Neural progenitor cell (in vitro differentiated cells): ENCODE data around the gene PSMD9. TPM values are rescaled to one million over a fixed set of nuclear protein-coding genes. Genes with fewer than 3 reads are reported as not detected.
"Not testable (repeated sequence)": the region's sequence is repeated elsewhere in the genome, so short reads cannot be mapped to it uniquely, and the experiment has no call there.

Experiments
- DNase-seq: peaks from one replicate; pipeline ENCODE4 v3.0.0-alpha.2; 2016; ENCODE audit warnings: low spot score
- H2AFZ ChIP-seq: fragments of 200-600 bp; sonication (generic); replicated peaks from 2 replicates; pipeline ENCODE4 v1.6.1; 2016; ENCODE audit warnings: antibody characterized with exemption
- H3F3A ChIP-seq: fragments of 200-600 bp; sonication (generic); 2 replicates; pipeline ENCODE4 v1.6.1; 2016; ENCODE audit warnings: antibody characterized with exemption, low read depth
- H3K27ac ChIP-seq: fragments of 200-600 bp; sonication (generic); 2 replicates; pipeline ENCODE4 v1.5.1; 2016; ENCODE audit warnings: mild to moderate bottlenecking
- H3K27me3 ChIP-seq: fragments of 200-600 bp; sonication (generic); 2 replicates; pipeline ENCODE4 v1.6.1; 2016; ENCODE audit warnings: mild to moderate bottlenecking, moderate library complexity
- H3K36me3 ChIP-seq: fragments of 200-600 bp; sonication (generic); 2 replicates; pipeline ENCODE4 v1.5.1; 2016
- H3K4me1 ChIP-seq: fragments of 200-600 bp; sonication (generic); 2 replicates; pipeline ENCODE4 v1.6.1; 2016; ENCODE audit warnings: mixed run types
- H3K4me2 ChIP-seq: fragments of 200-600 bp; sonication (generic); 2 replicates; pipeline ENCODE4 v1.6.1; 2016
- H3K4me3 ChIP-seq: fragments of 200-600 bp; sonication (generic); 2 replicates; pipeline ENCODE4 v1.5.1; 2016
- H3K79me2 ChIP-seq: fragments of 200-600 bp; sonication (generic); 2 replicates; pipeline ENCODE4 v1.6.1; 2016; ENCODE audit warnings: low read depth
- H3K9ac ChIP-seq: fragments of 200-600 bp; sonication (generic); 2 replicates; pipeline ENCODE4 v1.6.1; 2016
- H3K9me3 ChIP-seq: fragments of 200-600 bp; sonication (generic); 2 replicates; pipeline ENCODE4 v1.5.1; 2016; ENCODE audit warnings: low read depth
- H4K20me1 ChIP-seq: fragments of 200-600 bp; sonication (generic); 2 replicates; pipeline ENCODE4 v1.6.1; 2016; ENCODE audit warnings: low read depth
- H3K27ac Mint-ChIP-seq: 3 replicates; pipeline ENCODE4 v1.8.0; 2021; ENCODE audit warnings: mixed read lengths
- H3K27me3 Mint-ChIP-seq: 2 replicates; pipeline ENCODE4 v1.8.0; 2022; ENCODE audit warnings: low read depth, mild to moderate bottlenecking, inconsistent platforms, moderate library complexity, mixed read lengths; ENCODE audit not compliant: insufficient read depth
- H3K36me3 Mint-ChIP-seq: 3 replicates; pipeline ENCODE4 v1.8.0; 2021; ENCODE audit warnings: mixed read lengths
- H3K4me1 Mint-ChIP-seq: 3 replicates; pipeline ENCODE4 v1.8.0; 2021; ENCODE audit warnings: mixed read lengths
- H3K4me3 Mint-ChIP-seq: 3 replicates; pipeline ENCODE4 v1.8.0; 2021; ENCODE audit warnings: mild to moderate bottlenecking, moderate library complexity, mixed read lengths
- H3K9me3 Mint-ChIP-seq: 3 replicates; pipeline ENCODE4 v1.8.0; 2020; ENCODE audit warnings: mixed read lengths
- CTCF ChIP-seq: fragments of 200-600 bp; sonication (generic); IDR thresholded peaks from 2 replicates; pipeline ENCODE4 v1.5.1; 2017; ENCODE audit warnings: antibody characterized with exemption, mild to moderate bottlenecking
- EZH2 ChIP-seq: fragments of 200-600 bp; sonication (generic); IDR thresholded peaks from 2 replicates; pipeline ENCODE4 v1.6.1; 2017; ENCODE audit warnings: antibody characterized with exemption, mild to moderate bottlenecking, moderate library complexity
- EZH2phosphoT487 ChIP-seq: fragments of 200-600 bp; sonication (generic); IDR thresholded peaks from 2 replicates; pipeline ENCODE4 v1.6.1; 2017; ENCODE audit warnings: antibody characterized with exemption
- total RNA-seq: library from RNA; depleted of rRNA; stranded (reverse); fragments of >200 nt; gene quantifications from 2 replicates; pipeline ENCODE4 v1.2.3, GENCODE V29; 2015; ENCODE audit warnings: low replicate concordance

The PSMD9 gene
- total RNA-seq, 1 donor from 2014 or later = 60.9 TPM

GRCh38 chr12:121858662-121859572 is 29.7 kb upstream of the PSMD9 start, which contains the start of gene HPD:
TSS of gene HPD (minus strand) at chr12:121858859. CDS start at chr12:121858823, 36 bp downstream.
- Histone ChIP-seq H4K20me1 (no peaks in the 10 kb centered on the region), H3K27me3 (no peaks in the 10 kb centered on the region), H3K4me1 (peaks cover 11% of the 10 kb centered on the region), H3K27ac (no peak within 1 kb of the TSS), H3K4me3 (no peak within 1 kb of the TSS), H3K79me2 (no peaks in the 10 kb centered on the region), H3K9ac (peak within 1 kb of the TSS; percentile 20), H3K9me3 (no peaks in the 10 kb centered on the region), H3K36me3 (no peaks in the 10 kb centered on the region), H3F3A (peaks cover 9% of the 10 kb centered on the region), H3K4me2 (no peak within 1 kb of the TSS), H2AFZ (no peak within 1 kb of the TSS)
- no peaks in the 10 kb centered on the region for H3K36me3 Mint-ChIP-seq
- peak; percentile 41 for DNase-seq
- peak within 1 kb of the TSS; percentile 96 for H3K27ac Mint-ChIP-seq
- H3K27me3 Mint-ChIP-seq = peaks cover 6% of the 10 kb centered on the region
- peak within 1 kb of the TSS; percentile 77 for H3K4me3 Mint-ChIP-seq
- peaks cover 59% of the 10 kb centered on the region for H3K4me1 Mint-ChIP-seq
- no peaks in the 10 kb centered on the region for H3K9me3 Mint-ChIP-seq
- TF ChIP-seq EZH2 = no peak
- no peak for TF ChIP-seq EZH2phosphoT487
- TF ChIP-seq CTCF = no peak

DNA sequence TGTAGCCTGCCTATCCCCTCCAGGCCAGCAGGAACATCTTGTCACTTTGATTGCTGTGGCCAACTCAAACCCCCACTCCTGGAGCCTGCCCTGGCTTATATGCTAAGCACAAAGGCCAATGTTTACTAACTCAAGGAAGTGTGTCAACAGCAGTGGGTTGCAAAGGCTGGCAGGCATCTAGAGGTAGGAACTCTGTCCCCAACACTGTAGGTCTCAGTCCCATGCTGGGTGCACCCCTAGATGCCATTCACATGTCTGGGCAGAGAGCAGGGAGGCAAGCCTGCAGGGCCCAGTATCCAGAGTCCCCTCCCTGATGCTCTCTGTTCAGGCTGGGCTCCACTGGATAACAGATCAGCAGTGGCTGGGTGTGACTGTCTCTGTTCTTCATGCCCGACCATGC is 28.3 kb upstream of the PSMD9 start:
- H3K9me3 Mint-ChIP-seq = no peaks in the 10 kb centered on the region

GRCh38 chr12:121860699-121861098 is 27.9 kb upstream of the PSMD9 start:
- not testable (repeated sequence) for H3K27ac Mint-ChIP-seq, H3K36me3 ChIP-seq, H4K20me1 ChIP-seq, H3F3A ChIP-seq, H3K36me3 Mint-ChIP-seq, H3K4me2 ChIP-seq, DNase-seq, H3K27me3 ChIP-seq, H3K4me3 Mint-ChIP-seq, H3K27me3 Mint-ChIP-seq, H2AFZ ChIP-seq, H3K9me3 Mint-ChIP-seq, H3K79me2 ChIP-seq, H3K27ac ChIP-seq, H3K4me3 ChIP-seq, H3K9ac ChIP-seq, H3K9me3 ChIP-seq
- peaks cover 56% of the 10 kb centered on the region for H3K4me1 Mint-ChIP-seq
- peaks cover 11% of the 10 kb centered on the region for H3K4me1 ChIP-seq

More for the DNA sequence above, 28.3 kb upstream of the PSMD9 start:
- H3K27me3 Mint-ChIP-seq = peaks cover 6% of the 10 kb centered on the region
- H3K36me3 ChIP-seq = no peaks in the 10 kb centered on the region
- no peak overlapping the region for H3K27ac ChIP-seq
- no peak overlapping the region for H3K4me3 ChIP-seq
- H3K27me3 ChIP-seq = no peaks in the 10 kb centered on the region
- peaks cover 9% of the 10 kb centered on the region for H3F3A ChIP-seq
- no peaks in the 10 kb centered on the region for H4K20me1 ChIP-seq
- no peaks in the 10 kb centered on the region for H3K9me3 ChIP-seq
- H3K4me1 Mint-ChIP-seq = peaks cover 56% of the 10 kb centered on the region
- H3K79me2 ChIP-seq = no peaks in the 10 kb centered on the region
- H3K9ac ChIP-seq = no peak overlapping the region
- no peak overlapping the region for H3K4me3 Mint-ChIP-seq
- no peak for DNase-seq
- no peak for TF ChIP-seq EZH2
- TF ChIP-seq EZH2phosphoT487 = no peak
- TF ChIP-seq CTCF = no peak
- no peak overlapping the region for H3K27ac Mint-ChIP-seq
- H3K4me2 ChIP-seq = no peak overlapping the region
- no peaks in the 10 kb centered on the region for H3K36me3 Mint-ChIP-seq
- peaks cover 11% of the 10 kb centered on the region for H3K4me1 ChIP-seq
- H2AFZ ChIP-seq = no peak overlapping the region
